CD4-positive, alpha-beta memory T cell (primary cell): ENCODE measurements around the gene PRSS53. TPM values are rescaled to one million over a fixed set of nuclear protein-coding genes. Genes with fewer than 3 reads are reported as not detected.

ENCODE experiments used
- CTCF ChIA-PET: fragments of 350-600 bp; sonication (Branson Sonifier 250); formaldehyde crosslinking; loops from one replicate; lab custom pipeline; 2021; ENCODE audit warnings: inconsistent platforms; ENCODE audit not compliant: partially characterized antibody; lab: Charles Lee
- POLR2A ChIA-PET: fragments of 350-600 bp; sonication (Branson Sonifier 250); formaldehyde crosslinking; loops from one replicate; lab custom pipeline; 2021; ENCODE audit not compliant: partially characterized antibody; lab: Charles Lee
- DNase-seq, 5 donors: peaks; one replicate each; pipeline versions ENCODE4 v3.0.0 to v3.0.0-alpha.2; 2020 to 2022; ENCODE audit warnings: mixed read lengths in 1 of 5
- H3K27ac ChIP-seq: one replicate; pipeline ENCODE4 v1.7.0; 2013; ENCODE audit warnings: low read depth, low read length
- H3K27me3 ChIP-seq: 2 replicates; pipeline ENCODE4 v1.7.0; 2013; ENCODE audit warnings: mild to moderate bottlenecking, low read length, moderate library complexity; ENCODE audit not compliant: insufficient read depth
- H3K36me3 ChIP-seq: 2 replicates; pipeline ENCODE4 v1.7.0; 2013; ENCODE audit warnings: mild to moderate bottlenecking, low read length, moderate library complexity; ENCODE audit not compliant: insufficient read depth
- H3K4me1 ChIP-seq: 2 replicates; pipeline ENCODE4 v1.7.0; 2013; ENCODE audit warnings: mild to moderate bottlenecking, low read length, moderate library complexity; ENCODE audit not compliant: insufficient read depth
- H3K4me3 ChIP-seq, 2 donors: one replicate each; pipeline ENCODE4 v1.7.0; 2013; ENCODE audit warnings: low read length in 2 of 2, mild to moderate bottlenecking in 1 of 2
- H3K9me3 ChIP-seq, 2 donors: one replicate each; pipeline ENCODE4 v1.7.0; 2013; ENCODE audit warnings: low read length in 2 of 2, control low read depth in 1 of 2; ENCODE audit not compliant: control insufficient read depth in 1 of 2
- H3K27ac Mint-ChIP-seq, 7 donors: one replicate each; pipeline ENCODE4 v1.8.0; 2020 to 2021; ENCODE audit warnings: mixed read lengths in 7 of 7, mild to moderate bottlenecking in 6 of 7, inconsistent platforms in 3 of 7, moderate library complexity in 3 of 7
- H3K27me3 Mint-ChIP-seq, 2 donors: one replicate each; pipeline ENCODE4 v1.8.0; 2020 to 2021; ENCODE audit warnings: mixed read lengths in 2 of 2
- H3K36me3 Mint-ChIP-seq, 2 donors: one replicate each; pipeline ENCODE4 v1.8.0; 2020 to 2021; ENCODE audit warnings: mixed read lengths in 2 of 2, inconsistent platforms in 1 of 2, mild to moderate bottlenecking in 1 of 2
- H3K4me1 Mint-ChIP-seq, 4 donors: one replicate each; pipeline ENCODE4 v1.8.0; 2020 to 2021; ENCODE audit warnings: mixed read lengths in 4 of 4, mild to moderate bottlenecking in 1 of 4
- H3K4me3 Mint-ChIP-seq, 8 donors: one replicate each; pipeline ENCODE4 v1.8.0; 2020 to 2021; ENCODE audit warnings: mixed read lengths in 8 of 8, mild to moderate bottlenecking in 7 of 8, moderate library complexity in 6 of 8, inconsistent platforms in 3 of 8
- H3K9me3 Mint-ChIP-seq, 8 donors: one replicate each; pipeline ENCODE4 v1.8.0; 2020 to 2021; ENCODE audit warnings: mixed read lengths in 8 of 8, mild to moderate bottlenecking in 5 of 8, inconsistent platforms in 3 of 8, moderate library complexity in 1 of 8
- intact Hi-C: fragments of 100-400 bp; cut with micrococcal nuclease; formaldehyde crosslinking; loops from one replicate; pipeline ENCODE4 v1.15.1; 2023
- polyA plus RNA-seq, 2 donors: library from polyadenylated mRNA; unstranded; fragments of 300-500 nt; fragmentation: Illumina TruSeq; gene quantifications; one replicate each; pipeline ENCODE4 v1.2.3, GENCODE V29; 2021
- total RNA-seq, 2 experiments: library from RNA; stranded (reverse); gene quantifications; one replicate each; pipeline ENCODE4 v1.2.3, GENCODE V29; 2021

Gene PRSS53
- total and polyA plus RNA-seq, 4 experiments from 2014 or later: 0.43 to 13.5 (median 7.0) TPM

GRCh38 chr16:31063495-31063842 is 25.3 kb downstream of the PRSS53 start:
- peaks cover 12 to 18% of the 10 kb centered on the region in 2 donors for H3K36me3 Mint-ChIP-seq
- H3K27ac ChIP-seq: no peak overlapping the region
- no peaks in the 10 kb centered on the region for H3K27me3 ChIP-seq
- no peaks in the 10 kb centered on the region for H3K9me3 ChIP-seq
- CTCF ChIA-PET: no interaction called here
- intact Hi-C loops: no loop called here
- H3K4me3 Mint-ChIP-seq: peak overlapping the region in 7 of 8 donors; percentile 43 to 85 (median 79)
- H3K36me3 ChIP-seq: no peaks in the 10 kb centered on the region
- H3K27me3 Mint-ChIP-seq: no peaks in the 10 kb centered on the region
- POLR2A ChIA-PET: interaction anchor here (1.1 to 3.0 kb wide), 2 partner anchors 10 to 116 kb away, joined by 5 to 23 read pairs; partner anchors contain the start of genes FUS, ZNF646 and ZNF668
- no peaks in the 10 kb centered on the region for H3K9me3 Mint-ChIP-seq
- H3K4me1 ChIP-seq: peaks cover 47% of the 10 kb centered on the region
- H3K4me3 ChIP-seq: no peak overlapping the region
- peaks cover 24 to 62% (median 44%) of the 10 kb centered on the region in 4 donors for H3K4me1 Mint-ChIP-seq
- no peak for DNase-seq
- H3K27ac Mint-ChIP-seq: peak overlapping the region in 6 of 7 donors; percentile 57 to 88 (median 80)

DNA sequence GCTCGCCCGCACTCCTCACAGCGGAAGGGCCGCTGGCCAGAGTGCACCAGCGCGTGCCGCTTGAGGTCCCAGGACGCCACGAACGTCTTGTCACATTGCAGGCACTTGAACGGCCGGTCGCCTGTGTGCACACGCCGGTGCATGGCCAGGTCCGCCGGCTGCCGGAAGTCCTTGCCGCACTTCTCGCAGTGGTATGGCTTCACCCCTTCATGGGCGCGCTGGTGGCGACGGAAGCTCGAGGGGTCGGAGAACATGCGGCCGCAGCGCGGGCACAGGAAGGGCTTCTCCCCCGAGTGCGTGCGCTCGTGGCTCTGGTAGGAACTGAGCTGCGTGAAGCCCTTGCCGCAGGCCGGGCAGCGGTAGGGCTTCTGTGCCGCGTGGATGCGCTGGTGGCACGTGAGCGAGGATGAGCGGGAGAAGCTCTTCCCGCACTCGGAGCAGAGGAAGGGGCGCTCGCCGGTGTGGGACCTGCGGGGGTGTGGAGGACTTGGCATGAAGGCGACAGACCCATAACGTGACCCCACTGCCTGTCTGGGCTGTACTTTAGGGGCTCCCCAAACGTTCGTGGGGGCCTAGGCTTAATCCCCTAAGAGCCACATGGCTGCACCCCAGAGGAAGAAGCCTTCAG is 26.8 kb downstream of the PRSS53 start:
- H3K36me3 Mint-ChIP-seq: peaks cover 12 to 18% of the 10 kb centered on the region in 2 donors
- DNase-seq: no peak
- Histone ChIP-seq H3K27ac (no peak overlapping the region), H3K4me3 (no peak overlapping the region), H3K36me3 (no peaks in the 10 kb centered on the region), H3K9me3 (no peaks in the 10 kb centered on the region), H3K27me3 (no peaks in the 10 kb centered on the region), H3K4me1 (peaks cover 47% of the 10 kb centered on the region)
- peaks cover 20 to 53% (median 40%) of the 10 kb centered on the region in 4 donors for H3K4me1 Mint-ChIP-seq
- no peaks in the 10 kb centered on the region for H3K9me3 Mint-ChIP-seq
- no peaks in the 10 kb centered on the region for H3K27me3 Mint-ChIP-seq
- H3K4me3 Mint-ChIP-seq: no peak overlapping the region
- intact Hi-C loops: no loop called here
- ChIA-PET POLR2A (interaction anchor here (2.0 kb wide), 1 partner anchor 12 kb away, joined by 7 read pairs; the partner anchor contains the start of genes ZNF646 and ZNF668), CTCF (no interaction called here)
- H3K27ac Mint-ChIP-seq: no peak overlapping the region

DNA sequence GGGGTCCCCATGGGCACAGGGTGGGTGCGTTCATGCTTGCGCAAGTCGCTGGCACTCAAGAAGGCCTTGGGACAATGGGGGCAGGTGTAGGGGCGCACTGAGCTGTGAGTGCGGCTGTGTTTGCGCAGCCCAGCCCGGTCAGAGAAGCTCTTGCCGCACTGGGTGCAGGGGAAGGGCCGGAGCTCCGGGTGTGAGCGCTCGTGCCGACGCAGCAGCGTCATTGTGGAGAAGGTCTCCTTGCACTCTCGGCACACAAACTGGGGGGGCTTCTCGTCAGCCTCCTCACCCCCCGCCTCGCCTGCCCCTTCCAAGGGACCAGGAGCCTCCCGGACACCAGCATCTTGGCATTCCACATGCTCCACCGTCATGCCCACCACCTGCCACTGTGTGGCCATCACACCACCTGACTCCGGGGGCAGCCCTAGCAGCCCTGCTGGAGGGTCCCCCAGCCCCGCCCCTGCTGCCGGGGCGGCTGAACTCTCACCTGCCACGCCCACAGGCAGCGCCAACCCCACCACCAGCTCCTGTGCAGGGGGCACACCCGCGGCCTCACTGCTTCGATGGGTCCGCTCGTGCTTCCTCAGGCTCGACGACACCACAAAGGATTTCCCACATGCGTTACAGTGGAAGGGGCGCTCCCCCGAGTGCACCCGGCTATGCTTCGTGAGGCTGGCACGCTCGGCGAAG is 27.5 kb downstream of the PRSS53 start:
- H3K27me3 ChIP-seq: no peaks in the 10 kb centered on the region
- no peaks in the 10 kb centered on the region for H3K36me3 ChIP-seq
- no peaks in the 10 kb centered on the region for H3K9me3 ChIP-seq
- intact Hi-C loops: no loop called here
- Mint-ChIP-seq H3K4me1 (peaks cover 18 to 47% (median 36%) of the 10 kb centered on the region in 4 donors), H3K4me3 (no peak overlapping the region), H3K27ac (no peak overlapping the region), H3K36me3 (peaks cover 12 to 18% of the 10 kb centered on the region in 2 donors), H3K9me3 (no peaks in the 10 kb centered on the region), H3K27me3 (no peaks in the 10 kb centered on the region)
- no peak overlapping the region for H3K27ac ChIP-seq
- no peak overlapping the region for H3K4me3 ChIP-seq
- H3K4me1 ChIP-seq: peaks cover 46% of the 10 kb centered on the region
- ChIA-PET CTCF (interaction anchor here (1.3 kb wide), 1 partner anchor 12 kb away, joined by 3 read pairs; no protein-coding TSS in a partner anchor), POLR2A (interaction anchor here (2.0 kb wide), 1 partner anchor 13 kb away, joined by 7 read pairs; the partner anchor contains the start of genes ZNF646 and ZNF668)
- DNase-seq: no peak

- no peaks in the 10 kb centered on the region for H3K9me3 ChIP-seq
- H3K9me3 Mint-ChIP-seq: no peaks in the 10 kb centered on the region
- H3K27ac ChIP-seq: no peak overlapping the region
- intact Hi-C loops: no loop called here
- no peaks in the 10 kb centered on the region for H3K4me1 ChIP-seq
- H3K27me3 ChIP-seq: no peaks in the 10 kb centered on the region
- H3K27me3 Mint-ChIP-seq: no peaks in the 10 kb centered on the region
- H3K36me3 ChIP-seq: no peaks in the 10 kb centered on the region
- no peak overlapping the region for H3K4me3 Mint-ChIP-seq
- peaks cover 0 to 7% (median 1%) of the 10 kb centered on the region in 4 donors for H3K4me1 Mint-ChIP-seq
- no peak for DNase-seq
- ChIA-PET CTCF (no interaction called here), POLR2A (no interaction called here)
- peaks cover 3 to 9% of the 10 kb centered on the region in 2 donors for H3K36me3 Mint-ChIP-seq
- H3K4me3 ChIP-seq: no peak overlapping the region
- H3K27ac Mint-ChIP-seq: no peak overlapping the region
Observed at GRCh38 chr16:31055613-31056012, 33.1 kb downstream of the PRSS53 start.

- Histone ChIP-seq H3K9me3 (no peaks in the 10 kb centered on the region), H3K36me3 (no peaks in the 10 kb centered on the region), H3K4me3 (no peak overlapping the region), H3K4me1 (no peaks in the 10 kb centered on the region), H3K27me3 (no peaks in the 10 kb centered on the region), H3K27ac (no peak overlapping the region)
- Mint-ChIP-seq H3K4me1 (peaks cover 0 to 2% (median 0%) of the 10 kb centered on the region in 4 donors), H3K4me3 (no peak overlapping the region), H3K36me3 (no peaks in the 10 kb centered on the region), H3K27me3 (no peaks in the 10 kb centered on the region), H3K9me3 (no peaks in the 10 kb centered on the region), H3K27ac (no peak overlapping the region)
- POLR2A ChIA-PET: no interaction called here
- DNase-seq: no peak
- CTCF ChIA-PET: interaction anchor here (0.6 kb wide), 1 partner anchor 153 kb away, joined by 3 read pairs; no protein-coding TSS in a partner anchor
- intact Hi-C loops: no loop called here
Observed at GRCh38 chr16:31052114-31052513, 36.6 kb downstream of the PRSS53 start.

- Mint-ChIP-seq H3K4me3 (no peak overlapping the region), H3K4me1 (peaks cover 0 to 3% (median 1%) of the 10 kb centered on the region in 4 donors), H3K27ac (no peak overlapping the region), H3K36me3 (no peaks in the 10 kb centered on the region), H3K9me3 (peaks cover 0 to 3% (median 0%) of the 10 kb centered on the region in 8 donors), H3K27me3 (no peaks in the 10 kb centered on the region)
- Histone ChIP-seq H3K27me3 (no peaks in the 10 kb centered on the region), H3K36me3 (no peaks in the 10 kb centered on the region), H3K4me1 (no peaks in the 10 kb centered on the region), H3K27ac (no peak overlapping the region), H3K4me3 (no peak overlapping the region), H3K9me3 (no peaks in the 10 kb centered on the region)
- ChIA-PET POLR2A (interaction anchor here (1.9 kb wide), 1 partner anchor 23 kb away, joined by 7 read pairs; the partner anchor contains the start of genes ZNF646 and ZNF668), CTCF (interaction anchor here (1.4 kb wide), 1 partner anchor 10 kb away, joined by 3 read pairs; no protein-coding TSS in a partner anchor)
- no peak for DNase-seq
- intact Hi-C loops: no loop called here
Observed at GRCh38 chr16:31050280-31051030, 38.3 kb downstream of the PRSS53 start.
